ENCODE measurements around the gene PRR5. TPM values are rescaled to one million over a fixed set of nuclear protein-coding genes. Genes with fewer than 3 reads are reported as not detected.

PRR5 gene
- total RNA-seq, 1 experiment from 2014 or later = 11.8 TPM

GRCh38 chr22:44685384-44686056, 16.5 kb upstream of the PRR5 start:
- no peaks in the 10 kb centered on the region for H3K27me3 ChIP-seq (ENCODE audit: insufficient read depth, low read length)
- no peak overlapping the region for H2AK5ac ChIP-seq (ENCODE audit: insufficient read length, low read length)
- no peak overlapping the region for H3K14ac ChIP-seq (ENCODE audit: insufficient read depth, low read length)
- no peak overlapping the region for H3K56ac ChIP-seq (ENCODE audit: insufficient read length, low read depth, low read length)
- WGBS (ENCODE audit: extremely low coverage, insufficient read length, low lambda C conversion rate) = no CpG with 5 or more reads among the region's 11 CpGs
- no peak overlapping the region for H2BK20ac ChIP-seq (ENCODE audit: low read depth, low read length, poor library complexity, severe bottlenecking)
- no peak overlapping the region for H3K4ac ChIP-seq (ENCODE audit: low read depth, low read length)
- no peak overlapping the region for H3K27ac ChIP-seq (ENCODE audit: insufficient read length, low read depth, low read length)
- DNase-seq = peak; percentile 68
- no peak overlapping the region for H2BK5ac ChIP-seq (ENCODE audit: insufficient read length, low read length)
- Mint-ChIP-seq H3K36me3 (ENCODE audit: insufficient read depth in 1 of 3, low read depth in 3 of 3) (no peaks in the 10 kb centered on the region), H3K9me3 (no peaks in the 10 kb centered on the region), H3K4me1 (peaks cover 10 to 18% of the 10 kb centered on the region in 2 experiments), H3K27me3 (ENCODE audit: low read depth) (peaks cover 9% of the 10 kb centered on the region), H3K27ac (peak overlapping the region in 2 of 3 experiments; percentile 19 to 81; a peak in 3 of 7 replicates), H3K4me3 (no peak overlapping the region)
- H3K23me2 ChIP-seq (ENCODE audit: insufficient read length, low read depth, low read length, poor library complexity, severe bottlenecking) = no peaks in the 10 kb centered on the region
- no peak overlapping the region for H4K5ac ChIP-seq (ENCODE audit: insufficient read length, low read depth, low read length)
- H3K4me2 ChIP-seq (ENCODE audit: insufficient read depth, insufficient read length, low read length) = no peak overlapping the region
- H3K18ac ChIP-seq (ENCODE audit: insufficient read length, low read depth, low read length) = no peak overlapping the region
- H4K20me1 ChIP-seq (ENCODE audit: control insufficient read depth, insufficient read depth, insufficient read length) = no peaks in the 10 kb centered on the region
- H3K9ac ChIP-seq (ENCODE audit: extremely low read depth, insufficient read length, low read length) = no peak overlapping the region
- H3K79me2 ChIP-seq (ENCODE audit: insufficient read depth, low read length) = no peaks in the 10 kb centered on the region
- no peak overlapping the region for H2BK15ac ChIP-seq (ENCODE audit: low read depth, low read length)
- H3K23ac ChIP-seq (ENCODE audit: insufficient read length, low read depth, low read length) = no peak overlapping the region
- H3K79me1 ChIP-seq (ENCODE audit: insufficient read depth, low read depth, low read length, poor library complexity, severe bottlenecking) = no peaks in the 10 kb centered on the region
- no peak for TF ChIP-seq CTCF (conservative IDR thresholded peaks at IDR 0.05)
- no peak overlapping the region for H4K91ac ChIP-seq (ENCODE audit: insufficient read length, low read depth, low read length)
- H3T11ph ChIP-seq (ENCODE audit: low read length) = no peak overlapping the region
- H2AFZ ChIP-seq (ENCODE audit: low read length) = no peak overlapping the region
- H2BK120ac ChIP-seq (ENCODE audit: low read depth, low read length, poor library complexity, severe bottlenecking) = no peak overlapping the region
- no peaks in the 10 kb centered on the region for H3K9me3 ChIP-seq (ENCODE audit: control insufficient read depth, low read depth, low read length)
- H4K8ac ChIP-seq (replicated peaks; ENCODE audit: insufficient read length, low read depth, low read length) = no peak overlapping the region
- no peak overlapping the region for H2BK12ac ChIP-seq (ENCODE audit: insufficient read length, low read depth, low read length)
- no peaks in the 10 kb centered on the region for H3K4me1 ChIP-seq (ENCODE audit: insufficient read depth, low read length)
